ENCODE measurements around the gene ARL5B.

Gene ARL5B

DNA sequence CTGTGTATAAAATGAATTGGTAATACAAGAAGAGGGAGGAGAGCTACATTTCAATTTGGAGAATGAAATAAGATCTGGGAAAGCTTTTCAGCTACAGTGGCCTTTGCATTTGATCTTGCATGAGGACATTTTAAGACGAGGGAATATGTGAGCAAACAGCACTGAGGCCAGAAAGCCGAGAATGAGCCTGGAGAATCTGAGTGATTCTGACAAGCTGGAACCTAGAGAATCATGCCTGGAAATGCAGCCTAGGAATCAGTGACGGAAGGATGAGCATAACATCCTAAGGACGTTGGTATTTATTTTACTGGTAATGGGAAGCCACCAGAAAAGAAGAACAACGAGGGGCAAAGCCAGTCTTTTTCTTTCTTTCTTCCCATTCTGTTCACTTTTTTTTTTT, 44.3 kb downstream of the ARL5B start:
- DNase-seq, result no peak

DNA sequence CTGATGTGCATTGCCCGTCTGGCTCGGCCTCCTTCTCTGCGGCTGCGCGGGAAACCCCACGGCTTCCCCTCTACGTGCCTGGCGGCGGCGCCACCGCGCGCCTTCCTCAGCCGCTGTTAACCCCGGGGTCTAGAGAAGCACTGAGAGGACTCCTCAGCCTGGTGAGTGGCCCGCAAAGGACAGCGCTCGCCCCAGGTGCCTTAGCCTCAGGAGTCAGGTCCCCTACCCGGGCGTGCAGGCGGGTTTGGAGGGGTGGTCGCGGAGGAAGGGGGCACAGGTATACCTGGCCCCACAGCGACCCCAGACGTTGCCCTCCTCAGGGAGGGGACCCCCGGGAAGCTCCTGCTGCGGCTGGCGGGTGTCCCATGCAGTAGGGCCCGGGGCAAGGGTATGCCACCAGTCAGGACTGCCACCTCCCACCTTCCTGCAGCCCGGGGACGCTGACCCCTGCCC, 51.0 kb downstream of the ARL5B start:
- no peak for DNase-seq

- DNase-seq, result peak; percentile 89
Observed at GRCh38 chr10:18713077-18713476, 53.8 kb downstream of the ARL5B start.

DNA sequence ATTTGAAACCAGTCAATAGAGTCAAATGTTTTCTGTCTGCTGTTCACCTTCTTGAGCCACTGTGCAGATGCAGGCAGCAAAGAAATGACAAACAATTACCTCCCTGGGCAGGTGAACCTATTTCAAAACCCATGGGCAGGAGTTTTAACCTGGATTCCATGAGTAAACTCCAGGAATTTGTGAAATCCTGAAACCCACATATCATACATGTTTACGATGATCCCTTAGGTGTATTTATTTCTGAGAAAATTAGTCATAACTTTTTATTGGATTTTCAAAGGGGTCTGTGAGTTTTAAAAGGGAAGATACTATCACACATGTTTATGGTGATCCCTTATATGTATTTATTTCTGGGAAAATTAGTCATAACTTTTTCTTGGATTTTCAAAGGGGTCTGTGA, 59.8 kb downstream of the ARL5B start:
- no peak for DNase-seq

GRCh38 chr10:18719811-18720210, 60.6 kb downstream of the ARL5B start:
- DNase-seq, result peak; percentile 21

DNA sequence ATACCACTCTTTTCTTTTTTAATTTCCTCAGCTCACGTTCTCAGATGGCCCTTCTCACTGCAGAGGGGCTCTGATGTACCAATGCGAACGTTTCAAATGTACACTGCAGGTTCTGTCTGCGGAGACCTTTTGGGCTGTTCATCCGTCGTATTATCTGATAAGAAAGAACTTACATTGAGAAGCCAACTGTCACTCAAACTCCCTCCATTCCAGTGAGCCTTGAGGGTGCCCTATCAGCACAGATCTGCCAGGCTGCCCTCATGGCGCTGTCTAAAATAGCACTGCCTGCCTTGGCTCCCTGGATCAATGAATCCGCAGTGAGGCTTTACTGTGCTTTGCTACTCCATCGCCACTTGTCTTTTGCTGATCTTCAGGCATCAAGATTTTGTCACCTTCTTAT, 61.8 kb downstream of the ARL5B start:
- no peak for DNase-seq

GRCh38 chr10:18723801-18724200, 64.6 kb downstream of the ARL5B start:
- no peak for DNase-seq
